Transverse colon (tissue), 4 donors: ENCODE measurements around the gene SAP30. TPM values are rescaled to one million over a fixed set of nuclear protein-coding genes. Genes with fewer than 3 reads are reported as not detected.

Experiments
- DNase-seq: peaks from one replicate; pipeline ENCODE4 v3.0.0-alpha.2; 2019
- H3K27ac ChIP-seq, 4 donors: fragments of 200-600 bp; sonication (generic); 2 replicates each; pipeline ENCODE4 v1.5.1; 2016 to 2018; ENCODE audit warnings: inconsistent platforms in 4 of 4
- H3K27me3 ChIP-seq: fragments of 200-600 bp; sonication (generic); 2 replicates; pipeline ENCODE4 v1.5.1; 2017; ENCODE audit warnings: inconsistent platforms
- H3K36me3 ChIP-seq, 4 donors: fragments of 200-600 bp; sonication (generic); 2 replicates each; pipeline ENCODE4 v1.5.1; 2017 to 2019; ENCODE audit warnings: inconsistent platforms in 4 of 4
- H3K4me1 ChIP-seq, 4 donors: fragments of 200-600 bp; sonication (generic); 2 replicates each; pipeline ENCODE4 v1.5.1; 2017 to 2020; ENCODE audit warnings: inconsistent platforms in 4 of 4
- H3K4me3 ChIP-seq, 4 donors: fragments of 200-600 bp; sonication (generic); 1 replicate in 1 of 4; 2 replicates in 3 of 4; pipeline versions ENCODE4 v1.5.1 to v1.6.1; 2017 to 2019; ENCODE audit warnings: inconsistent platforms in 4 of 4
- H3K9me3 ChIP-seq, 2 donors: fragments of 200-600 bp; sonication (generic); 2 replicates each; pipeline ENCODE4 v1.5.1; 2017 to 2019; ENCODE audit warnings: inconsistent platforms in 2 of 2
- CTCF ChIP-seq, 5 experiments: fragments of 200-600 bp in 3 of 5; fragments of 450-650 bp in 2 of 5; sonication (generic) in 3 of 5; IDR thresholded peaks; 1 replicate in 2 of 5; 2 replicates in 3 of 5; pipeline ENCODE4 v1.5.1; 2016 to 2017; ENCODE audit warnings: antibody characterized with exemption in 5 of 5, inconsistent platforms in 3 of 5, mild to moderate bottlenecking in 2 of 5, moderate library complexity in 1 of 5
- EP300 ChIP-seq: sonication (generic); formaldehyde crosslinking; IDR thresholded peaks from one replicate; pipeline ENCODE4 v1.6.1; 2017; ENCODE audit warnings: antibody characterized with exemption, low read depth
- POLR2A ChIP-seq: fragments of 450-650 bp; IDR thresholded peaks from one replicate; pipeline ENCODE4 v1.6.1; 2016; ENCODE audit warnings: antibody characterized with exemption, mild to moderate bottlenecking, moderate library complexity
- POLR2AphosphoS5 ChIP-seq, 3 donors: sonication (generic); formaldehyde crosslinking; IDR thresholded peaks; one replicate each; pipeline ENCODE4 v1.6.1; 2016; ENCODE audit warnings: antibody characterized with exemption in 3 of 3
- WGBS, 2 donors: methylation state at CpG; one replicate each; pipeline ENCODE4 v1.1.5; 2018; ENCODE audit warnings: low coverage in 1 of 2; 5-methylcytosine and 5-hydroxymethylcytosine counted together
- in situ Hi-C, 4 donors: fragments of 200-750 bp; cut with MboI; loops; one replicate each; pipeline versions ENCODE4 v1.15.0 to v1.15.1; 2017; ENCODE audit warnings: low sequenced_read_pairs in 3 of 4, low pct_ligation_motif_present in 1 of 4, low pct_unique_long_range_greater_than_20kb in 1 of 4
- intact Hi-C: fragments of 100-400 bp; cut with DNase I; formaldehyde crosslinking; loops from one replicate; pipeline ENCODE4 v1.15.1; 2023; ENCODE audit warnings: low total_unique reads
- total RNA-seq, 4 donors: library from RNA; depleted of rRNA; stranded (reverse); fragments of >200 nt; gene quantifications; one replicate each; pipeline ENCODE4 v1.1.0, GENCODE V29; 2016

Gene SAP30
- total RNA-seq, 4 donors from 2014 or later, result 3.8 to 15.3 (median 14.7) TPM

DNA sequence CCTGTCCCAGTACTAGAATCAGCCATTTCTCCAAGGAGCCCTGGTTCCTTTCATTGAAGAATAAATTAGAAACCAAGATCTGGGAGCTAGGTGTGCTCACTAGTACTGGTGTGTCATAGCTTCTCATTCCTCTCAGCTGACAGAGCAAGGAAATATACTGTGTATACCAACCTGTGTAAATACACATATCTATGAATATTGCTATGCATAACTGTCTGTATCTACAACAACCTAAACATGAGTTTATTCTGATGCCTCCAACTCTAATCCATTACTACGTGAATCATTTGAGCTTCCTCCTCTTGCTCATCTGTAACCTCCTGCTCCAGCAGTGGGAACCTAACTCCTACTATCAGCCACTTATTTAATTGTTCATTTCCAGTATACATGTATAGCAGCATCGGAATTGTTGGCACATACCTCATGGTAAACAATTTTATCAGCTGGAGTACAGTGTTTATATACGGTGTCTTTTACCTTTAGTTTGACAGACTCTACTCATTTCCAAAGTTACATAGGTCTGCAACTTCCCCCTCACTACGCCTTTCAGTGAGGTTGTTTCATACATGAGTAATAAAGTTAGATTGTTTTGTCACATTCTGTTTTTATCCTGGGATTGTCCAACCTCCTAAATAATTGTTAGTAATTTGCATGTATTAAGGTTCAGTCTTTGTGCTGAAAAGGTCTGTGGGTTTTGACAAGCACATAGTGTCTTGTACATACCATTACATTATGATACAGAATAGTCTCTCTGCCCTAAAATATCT is 35.3 kb downstream of the SAP30 start:
- 78 to 79% methylated on average over 4 of the region's 4 CpGs for WGBS, 2 donors
- TF ChIP-seq POLR2A (no peak), EP300 (no peak), POLR2AphosphoS5 (IDR thresholded peaks at IDR 0.05) (no peak), CTCF (IDR thresholded peaks at IDR 0.05) (no peak)
- Histone ChIP-seq H3K4me1 (no peaks in the 10 kb centered on the region), H3K4me3 (no peak overlapping the region), H3K27me3 (no peaks in the 10 kb centered on the region), H3K36me3 (no peaks in the 10 kb centered on the region), H3K27ac (no peak overlapping the region), H3K9me3 (no peaks in the 10 kb centered on the region)
- in situ Hi-C loops, result loop anchor here in 3 of 4 donors (5.0 to 25.0 kb wide), 4 partner anchors 94 to 906 kb away; partner anchors contain the start of gene GALNT7 (in 1 of the 3)
- intact Hi-C loops, result no loop called here
- DNase-seq, result no peak

DNA sequence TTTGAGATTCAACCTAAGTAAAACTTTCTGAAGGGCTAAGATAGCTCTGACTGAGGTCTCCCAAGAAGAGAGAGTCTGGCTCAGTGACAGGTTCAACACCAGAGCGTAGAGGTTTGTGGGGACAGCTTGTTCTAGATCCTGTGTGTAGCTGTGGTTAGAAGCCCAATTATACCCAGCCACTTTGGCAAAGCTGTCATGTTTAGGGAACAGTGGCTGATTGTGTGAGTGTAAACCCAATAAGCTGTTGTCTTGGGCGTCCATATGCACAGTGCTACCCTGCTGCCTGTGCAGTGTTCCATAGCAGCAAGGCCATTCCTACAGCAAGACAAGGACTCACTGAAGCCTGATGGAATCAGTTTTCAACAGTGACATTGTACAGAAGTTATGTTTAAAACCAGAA is 39.3 kb downstream of the SAP30 start:
- Histone ChIP-seq H3K9me3 (no peaks in the 10 kb centered on the region), H3K4me1 (peaks cover 0 to 5% (median 0%) of the 10 kb centered on the region in 4 donors), H3K27ac (peak overlapping the region in 3 of 4 donors; percentile 2 to 21 (median 17)), H3K4me3 (no peak overlapping the region), H3K36me3 (no peaks in the 10 kb centered on the region), H3K27me3 (no peaks in the 10 kb centered on the region)
- 50% methylated on average over 2 of the region's 2 CpGs; no CpG with 5 or more reads in 1 of the 2 donors for WGBS, 2 donors
- DNase-seq, result no peak
- in situ Hi-C loops, result loop anchor here (10.0 to 25.0 kb wide), 5 partner anchors 95 to 902 kb away; partner anchors contain the start of gene GALNT7 (in 1 of the 4)
- TF ChIP-seq POLR2A (no peak), CTCF (IDR thresholded peaks at IDR 0.05) (no peak)
- intact Hi-C loops, result no loop called here

DNA sequence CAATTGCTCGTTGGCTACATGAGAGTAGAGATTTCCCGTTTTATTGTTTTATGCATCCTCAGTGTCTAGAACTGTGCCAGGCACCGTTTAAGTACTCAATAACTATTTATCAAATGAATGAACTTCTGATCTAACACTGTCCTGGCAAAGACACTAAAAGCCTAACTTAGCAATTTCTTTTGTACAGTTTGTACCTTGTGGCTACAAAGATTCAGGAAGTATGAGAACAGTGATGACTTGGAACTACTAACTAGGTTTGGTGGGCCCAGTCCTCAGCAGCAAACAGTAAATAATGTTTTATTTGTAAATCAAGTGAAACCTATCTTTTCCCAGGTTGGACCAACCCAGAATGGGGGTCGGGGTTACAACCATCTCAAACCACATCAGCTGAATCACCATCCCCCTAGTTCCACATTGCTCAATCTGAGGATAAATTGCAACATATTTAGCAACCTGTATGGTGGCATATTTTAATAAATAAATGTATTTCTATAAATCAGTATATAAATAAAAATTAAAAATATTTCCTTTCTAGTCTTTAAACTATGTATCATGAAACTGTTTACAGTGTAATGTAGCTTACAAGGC is 40.4 kb downstream of the SAP30 start:
- Histone ChIP-seq H3K4me1 (peaks cover 0 to 5% (median 0%) of the 10 kb centered on the region in 4 donors), H3K27ac (peak overlapping the region in 3 of 4 donors; percentile 2 to 21 (median 17)), H3K4me3 (no peak overlapping the region), H3K36me3 (no peaks in the 10 kb centered on the region), H3K9me3 (no peaks in the 10 kb centered on the region), H3K27me3 (no peaks in the 10 kb centered on the region)
- WGBS, 2 donors, result 10 to 62% methylated on average over 2 to 4 of the region's 4 CpGs
- DNase-seq, result no peak
- intact Hi-C loops (no loop called here), in situ Hi-C loops (loop anchor here (10.0 to 25.0 kb wide), 5 partner anchors 96 to 901 kb away; partner anchors contain the start of gene GALNT7 (in 1 of the 4))
- TF ChIP-seq POLR2A (no peak), POLR2AphosphoS5 (IDR thresholded peaks at IDR 0.05) (no peak), CTCF (IDR thresholded peaks at IDR 0.05) (no peak), EP300 (no peak)

- Histone ChIP-seq H3K27me3 (no peaks in the 10 kb centered on the region), H3K9me3 (no peaks in the 10 kb centered on the region), H3K4me1 (peaks cover 0 to 5% (median 0%) of the 10 kb centered on the region in 4 donors), H3K27ac (no peak overlapping the region), H3K4me3 (no peak overlapping the region), H3K36me3 (no peaks in the 10 kb centered on the region)
- TF ChIP-seq CTCF (IDR thresholded peaks at IDR 0.05) (no peak), POLR2A (no peak), EP300 (no peak), POLR2AphosphoS5 (IDR thresholded peaks at IDR 0.05) (no peak)
- intact Hi-C loops (no loop called here), in situ Hi-C loops (loop anchor here (10.0 to 25.0 kb wide), 5 partner anchors 98 to 899 kb away; partner anchors contain the start of gene GALNT7 (in 1 of the 4))
- peak; percentile 25 for DNase-seq
- 36 to 47% methylated on average over 1 of the region's 1 CpG for WGBS, 2 donors
Observed at GRCh38 chr4:173413036-173413435, 42.3 kb downstream of the SAP30 start.
